GM12878 (cell line): ENCODE results near the gene NTN3. TPM values are rescaled to one million over a fixed set of nuclear protein-coding genes. Genes with fewer than 3 reads are reported as not detected.

Source experiments
- ATAC-seq: fragments of 200-7000 bp; cut with Tn5 transposase; 3 replicates; pipeline ENCODE4 v1.9.1; 2020; ENCODE audit warnings: mild to moderate bottlenecking, moderate library complexity
- BruUV-seq: library from RNA; stranded (reverse); fragments of 400-500 nt; replicated peaks from 2 replicates; lab custom pipeline; 2021; lab: Mats Ljungman, UMichigan
- CTCF ChIA-PET: fragments of 300-600 bp; sonication (Branson Sonifier 250); formaldehyde crosslinking; extraction: SDS; loops from one replicate; lab custom pipeline; 2021; ENCODE audit warnings: inconsistent platforms; lab: Yijun Ruan, JAX
- POLR2A ChIA-PET: fragments of 350-600 bp; formaldehyde crosslinking; extraction: SDS; loops from one replicate; lab custom pipeline; 2021; ENCODE audit warnings: inconsistent platforms; lab: Charles Lee
- RAD21 ChIA-PET: fragments of 300-600 bp; sonication (Branson Sonifier 250); formaldehyde crosslinking; loops from one replicate; lab custom pipeline; 2023; ENCODE audit warnings: antibody characterized with exemption; ENCODE audit not compliant: unreplicated experiment; lab: Charles Lee
- SMC1A ChIA-PET: fragments of 300-600 bp; sonication (Branson Sonifier 250); formaldehyde crosslinking; loops from one replicate; lab custom pipeline; 2023; ENCODE audit not compliant: unreplicated experiment, uncharacterized antibody; lab: Charles Lee
- DNase-seq: peaks from one replicate; pipeline ENCODE4 v3.0.0-alpha.2; 2011; ENCODE audit warnings: low read depth, low spot score
- FAIRE-seq: peaks from 3 replicates; lab custom pipeline; 2011; peaks lifted over from hg19 to GRCh38; lab: Jason Lieb, UNC
- H2AFZ ChIP-seq: 2 replicates; pipeline ENCODE4 v1.6.0; 2011; ENCODE audit warnings: low read depth, low read length, control low read depth; ENCODE audit not compliant: control insufficient read depth
- H3K27ac ChIP-seq: 2 replicates; pipeline ENCODE4 v1.5.1; 2011; ENCODE audit warnings: control low read depth; ENCODE audit not compliant: control insufficient read depth, insufficient read depth
- H3K27me3 ChIP-seq, 2 experiments: replicated peaks in 1 of 2; 2 replicates each; pipeline versions ENCODE4 v1.6.0 to v1.6.1; 2011; ENCODE audit warnings: low read length in 1 of 2; ENCODE audit not compliant: control insufficient read depth in 2 of 2, insufficient read depth in 2 of 2
- H3K36me3 ChIP-seq, 2 experiments: 2 replicates each; pipeline ENCODE4 v1.5.1; 2011; ENCODE audit warnings: low read length in 1 of 2; ENCODE audit not compliant: control insufficient read depth in 2 of 2, insufficient read depth in 2 of 2
- H3K4me1 ChIP-seq: 2 replicates; pipeline ENCODE4 v1.6.1; 2011; ENCODE audit warnings: mild to moderate bottlenecking, low read length, moderate library complexity, mixed read lengths; ENCODE audit not compliant: control insufficient read depth, insufficient read depth
- H3K4me2 ChIP-seq: 2 replicates; pipeline ENCODE4 v1.6.0; 2011; ENCODE audit warnings: control low read depth; ENCODE audit not compliant: control insufficient read depth, insufficient read depth
- H3K4me3 ChIP-seq: fragments of 200-600 bp; sonication (generic); 2 replicates; pipeline ENCODE4 v1.5.1; 2016
- H3K79me2 ChIP-seq: 2 replicates; pipeline ENCODE4 v1.6.0; 2011; ENCODE audit warnings: low read length; ENCODE audit not compliant: control insufficient read depth, insufficient read depth
- H3K9ac ChIP-seq: 2 replicates; pipeline ENCODE4 v1.8.0; 2011; ENCODE audit warnings: low read length, control low read depth, mixed read lengths; ENCODE audit not compliant: control insufficient read depth, insufficient read depth
- H3K9me3 ChIP-seq: replicated peaks from 3 replicates; pipeline ENCODE4 v1.5.1; 2011; ENCODE audit warnings: mild to moderate bottlenecking, low read length; ENCODE audit not compliant: control insufficient read depth, insufficient read depth
- H4K20me1 ChIP-seq: 2 replicates; pipeline ENCODE4 v1.6.0; 2011; ENCODE audit not compliant: control insufficient read depth, insufficient read depth
- BRCA1 ChIP-seq: IDR thresholded peaks from 2 replicates; pipeline ENCODE4 v1.6.1; 2011; ENCODE audit warnings: low read depth, low read length, improper control_type of control experiment
- CEBPB ChIP-seq, 2 experiments: fragments of 150-350 bp in 1 of 2; IDR thresholded peaks; 2 replicates each; pipeline ENCODE4 v1.6.1; 2012 to 2014; ENCODE audit warnings: low read depth in 2 of 2, low read length in 2 of 2, borderline replicate concordance in 1 of 2, inconsistent platforms in 1 of 2
- CHD2 ChIP-seq: IDR thresholded peaks from 2 replicates; pipeline ENCODE4 v1.6.1; 2011; ENCODE audit warnings: low read depth, low read length, improper control_type of control experiment, borderline replicate concordance
- CREM ChIP-seq: IDR thresholded peaks from 2 replicates; pipeline ENCODE4 v1.6.1; 2014; ENCODE audit warnings: antibody characterized with exemption, low read depth
- E2F8 ChIP-seq: fragments of 450-650 bp; IDR thresholded peaks from 2 replicates; pipeline ENCODE4 v1.6.1; 2018; ENCODE audit warnings: mild to moderate bottlenecking, low read depth, moderate library complexity; ENCODE audit not compliant: partially characterized antibody
- FOXM1 ChIP-seq: IDR thresholded peaks from 2 replicates; pipeline ENCODE4 v1.6.1; 2012; ENCODE audit warnings: low read depth, mild to moderate bottlenecking, inconsistent platforms, low read length, moderate library complexity
- KAT2A ChIP-seq: conservative IDR thresholded peaks from 2 replicates; pipeline ENCODE4 v1.6.1; 2011; ENCODE audit warnings: low read depth, low read length; ENCODE audit not compliant: control insufficient read depth
- MYC ChIP-seq: IDR thresholded peaks from 2 replicates; pipeline ENCODE4 v1.6.1; 2011; ENCODE audit warnings: mild to moderate bottlenecking, low read length, moderate library complexity, inconsistent platforms; ENCODE audit not compliant: insufficient read depth, insufficient replicate concordance, insufficient read length, severe bottlenecking
- NFYB ChIP-seq: IDR thresholded peaks from 2 replicates; pipeline ENCODE4 v1.6.1; 2011; ENCODE audit warnings: low read depth, mild to moderate bottlenecking, low read length, improper control_type of control experiment, moderate library complexity; ENCODE audit not compliant: insufficient read depth
- NR2F1 ChIP-seq: fragments of 450-650 bp; conservative IDR thresholded peaks from 2 replicates; pipeline ENCODE4 v1.6.1; 2017; ENCODE audit warnings: mild to moderate bottlenecking
- POLR2A ChIP-seq: IDR thresholded peaks from 2 replicates; pipeline ENCODE4 v1.6.1; 2011; ENCODE audit warnings: low read depth, mild to moderate bottlenecking, low read length
- POLR2AphosphoS5 ChIP-seq: IDR thresholded peaks from 2 replicates; pipeline ENCODE4 v1.6.1; 2011; ENCODE audit warnings: mild to moderate bottlenecking, low read length, inconsistent platforms
- RFX5 ChIP-seq: IDR thresholded peaks from 2 replicates; pipeline ENCODE4 v1.6.1; 2011; ENCODE audit warnings: low read depth, low read length, improper control_type of control experiment
- SIN3A ChIP-seq: IDR thresholded peaks from 2 replicates; pipeline ENCODE4 v1.6.1; 2012; ENCODE audit warnings: low read depth, low read length, improper control_type of control experiment
- ZNF217 ChIP-seq: fragments of 450-650 bp; IDR thresholded peaks from 2 replicates; pipeline ENCODE4 v1.6.1; 2017; ENCODE audit warnings: antibody characterized with exemption, mild to moderate bottlenecking
- WGBS: methylation state at CpG from one replicate; pipeline ENCODE4 v1.1.6; 2016; ENCODE audit warnings: low lambda C conversion rate; ENCODE audit not compliant: insufficient replicate concordance, insufficient coverage; ENCODE audit errors: missing lambda C conversion rate; 5-methylcytosine and 5-hydroxymethylcytosine counted together
- in situ Hi-C: fragments of 300-500 bp; cut with MboI; formaldehyde crosslinking; loops from 9 replicates; pipeline ENCODE4 v1.14.3; 2018; ENCODE audit warnings: mixed read lengths
- intact Hi-C: fragments of 100-400 bp; cut with micrococcal nuclease; formaldehyde crosslinking; loops from one replicate; pipeline ENCODE4 v1.14.2; 2022; ENCODE audit not compliant: unreplicated experiment
- polyA plus RNA-seq, 11 experiments: library from polyadenylated mRNA; depleted of rRNA in 4 of 11; unstranded in 6 of 11; stranded (reverse) in 5 of 11; fragments of >200 nt; fragmentation: Nextera tagmentation in 4 of 11; fragmentation: Illumina TruSeq in 1 of 11; extraction: Ambion mirVana in 4 of 11; extraction: Trizol in 1 of 11; gene quantifications; 1 replicate in 1 of 11; 2 replicates in 10 of 11; pipeline versions ENCODE4 v1.2.1 to v1.2.3, GENCODE V29; 2011 to 2016; ENCODE audit warnings: inconsistent platforms in 2 of 11, missing spikeins in 2 of 11, low read depth in 1 of 11
- total RNA-seq, 4 experiments: library from RNA; depleted of rRNA in 3 of 4; stranded (reverse); fragments of >200 nt in 3 of 4; fragmentation: Illumina TruSeq in 1 of 4; extraction: Trizol in 1 of 4; gene quantifications; 2 replicates each; pipeline versions ENCODE4 v1.2.1 to v1.2.3, GENCODE V29; 2013 to 2021

NTN3 gene
- total and polyA plus RNA-seq, 10 of the 15 experiments (the other 5 are each of a cell fraction or from before 2014, with no cell fraction given) = 0.04 TPM; not detected in 9

GRCh38 chr16:2452650-2453049 lies 18.4 kb upstream of the NTN3 start:
- 98% methylated on average over 8 of the region's 8 CpGs for WGBS
- POLR2A ChIA-PET = no interaction called here
- SMC1A ChIA-PET = no interaction called here
- RAD21 ChIA-PET = no interaction called here
- BruUV-seq = no TSS peak
- TF ChIP-seq CHD2 (no peak), NR2F1 (no peak), POLR2AphosphoS5 (no peak), FOXM1 (no peak), CEBPB (IDR thresholded peaks at IDR 0.05; ENCODE audit: borderline replicate concordance in 1 of 2, low read depth in 2 of 2, low read length in 2 of 2) (no peak), ZNF217 (no peak), MYC (no peak)
- no peaks in the 10 kb centered on the region for H3K27me3 ChIP-seq
- FAIRE-seq (no peak), ATAC-seq (no peak), DNase-seq (no peak)
- in situ Hi-C loops (no loop called here), intact Hi-C loops (no loop called here)
- H3K27ac ChIP-seq = no peak overlapping the region
- no peak overlapping the region for H2AFZ ChIP-seq
- no peak overlapping the region for H3K4me2 ChIP-seq
- H3K4me3 ChIP-seq = no peak overlapping the region
- H3K79me2 ChIP-seq = no peaks in the 10 kb centered on the region
- peaks cover 25 to 66% of the 10 kb centered on the region in 2 experiments for H3K36me3 ChIP-seq
- H3K9ac ChIP-seq = no peak overlapping the region
- H3K9me3 ChIP-seq = no peaks in the 10 kb centered on the region
- no peaks in the 10 kb centered on the region for H4K20me1 ChIP-seq
- H3K4me1 ChIP-seq = no peaks in the 10 kb centered on the region
- CTCF ChIA-PET = interaction anchor here (0.8 kb wide), 1 partner anchor 34 kb away, joined by 3 read pairs; no protein-coding TSS in a partner anchor

- H2AFZ ChIP-seq = no peak overlapping the region
- no peak overlapping the region for H3K4me2 ChIP-seq
- peaks cover 18 to 51% of the 10 kb centered on the region in 2 experiments; a peak in 3 of 4 replicates for H3K36me3 ChIP-seq
- no peaks in the 10 kb centered on the region for H4K20me1 ChIP-seq
- ChIA-PET POLR2A (no interaction called here), CTCF (no interaction called here), RAD21 (no interaction called here), SMC1A (no interaction called here)
- FAIRE-seq (no peak), ATAC-seq (no peak), DNase-seq (no peak)
- no TSS peak for BruUV-seq
- H3K9ac ChIP-seq = no peak overlapping the region
- no peaks in the 10 kb centered on the region for H3K9me3 ChIP-seq
- in situ Hi-C loops = no loop called here
- no peaks in the 10 kb centered on the region for H3K27me3 ChIP-seq
- no peaks in the 10 kb centered on the region; the same call in 1 of the 2 replicates for H3K79me2 ChIP-seq
- intact Hi-C loops = no loop called here
- 93% methylated on average over 27 of the region's 28 CpGs for WGBS
- H3K4me1 ChIP-seq = peaks cover 5% of the 10 kb centered on the region; the same call in 1 of the 2 replicates
- no peak overlapping the region for H3K27ac ChIP-seq
- no peak overlapping the region for H3K4me3 ChIP-seq
- TF ChIP-seq CREM (no peak), SIN3A (no peak), NFYB (no peak), E2F8 (no peak), POLR2A (no peak), KAT2A (no peak), BRCA1 (no peak), MYC (no peak), RFX5 (no peak), NR2F1 (no peak)
These were observed 15.8 kb upstream of the NTN3 start for GRCh38 chr16:2455081-2455845.
